ENCODE measurements around the gene SLC38A9. TPM values are rescaled to one million over a fixed set of nuclear protein-coding genes. Genes with fewer than 3 reads are reported as not detected.

SLC38A9 gene
- polyA plus RNA-seq, 1 donor (not counting 4 experiments of a cell fraction or from before 2014, with no cell fraction given) = 43.3 TPM

- no peak overlapping the region for H2AFZ ChIP-seq (ENCODE audit: control insufficient read depth, low read length)
- H3K4me3 ChIP-seq (ENCODE audit: control insufficient read depth in 2 of 3, extremely low read depth in 1 of 3, insufficient read depth in 2 of 3, low read depth in 1 of 3, low read length in 3 of 3) = no peak overlapping the region
- no peaks in the 10 kb centered on the region for H3K9me3 ChIP-seq (ENCODE audit: control insufficient read depth, low read depth, low read length)
- no peak for TF ChIP-seq CTCF (optimal IDR thresholded peaks at IDR 0.05 in 1 of 3, IDR thresholded peaks at IDR 0.05 in 1 of 3, conservative IDR thresholded peaks at IDR 0.05 in 1 of 3; ENCODE audit: extremely low read depth in 1 of 3, insufficient read depth in 2 of 3, low read length in 3 of 3)
- TF ChIP-seq EZH2 (IDR thresholded peaks at IDR 0.05; ENCODE audit: low read length) = no peak
- no peak overlapping the region for H3K9ac ChIP-seq (ENCODE audit: control insufficient read depth, extremely low read depth, insufficient read depth, low read length)
- dilution Hi-C loops (cut with MboI; ENCODE audit: extremely low pct_ligation_motif_present, low sequenced_read_pairs) = no loop called here
- H3K27ac ChIP-seq (ENCODE audit: control insufficient read depth, insufficient read depth, low read length) = no peak overlapping the region
- H3K27me3 ChIP-seq (ENCODE audit: control insufficient read depth, extremely low read depth, insufficient read depth, low read length) = no peaks in the 10 kb centered on the region
- peaks cover 16% of the 10 kb centered on the region for H3K4me1 ChIP-seq (ENCODE audit: control insufficient read depth, extremely low read depth, insufficient read depth, low read length)
- no peak for FAIRE-seq
- no peak for DNase-seq (ENCODE audit: low read depth, low spot score)
- H3K9me1 ChIP-seq (ENCODE audit: control insufficient read depth, extremely low read depth, insufficient read depth, low read length) = no peaks in the 10 kb centered on the region
- H3K4me2 ChIP-seq (ENCODE audit: control insufficient read depth, extremely low read depth, insufficient read depth, low read depth, low read length) = peak overlapping the region; percentile 43
- H3K79me2 ChIP-seq (ENCODE audit: control insufficient read depth, insufficient read depth, low read length) = no peaks in the 10 kb centered on the region
- no peaks in the 10 kb centered on the region for H4K20me1 ChIP-seq (ENCODE audit: control insufficient read depth, extremely low read depth, insufficient read depth, low read length)
- no peaks in the 10 kb centered on the region for H3K36me3 ChIP-seq (ENCODE audit: control insufficient read depth in 2 of 2, extremely low read depth in 1 of 2, insufficient read depth in 2 of 2, low read length in 2 of 2)
These were observed 119.6 kb downstream of the SLC38A9 start for GRCh38 chr5:55592388-55593114.

- Histone ChIP-seq H3K27ac (ENCODE audit: control insufficient read depth, insufficient read depth, low read length) (no peak overlapping the region), H3K4me1 (ENCODE audit: control insufficient read depth, extremely low read depth, insufficient read depth, low read length) (peaks cover 8% of the 10 kb centered on the region), H3K9ac (ENCODE audit: control insufficient read depth, extremely low read depth, insufficient read depth, low read length) (no peak overlapping the region), H3K27me3 (ENCODE audit: control insufficient read depth, extremely low read depth, insufficient read depth, low read length) (no peaks in the 10 kb centered on the region), H3K36me3 (ENCODE audit: control insufficient read depth in 2 of 2, extremely low read depth in 1 of 2, insufficient read depth in 2 of 2, low read length in 2 of 2) (no peaks in the 10 kb centered on the region), H3K79me2 (ENCODE audit: control insufficient read depth, insufficient read depth, low read length) (no peaks in the 10 kb centered on the region), H2AFZ (ENCODE audit: control insufficient read depth, low read length) (no peak overlapping the region), H4K20me1 (ENCODE audit: control insufficient read depth, extremely low read depth, insufficient read depth, low read length) (no peaks in the 10 kb centered on the region), H3K4me3 (ENCODE audit: control insufficient read depth in 2 of 3, extremely low read depth in 1 of 3, insufficient read depth in 2 of 3, low read depth in 1 of 3, low read length in 3 of 3) (no peak overlapping the region), H3K4me2 (ENCODE audit: control insufficient read depth, extremely low read depth, insufficient read depth, low read depth, low read length) (no peak overlapping the region), H3K9me3 (ENCODE audit: control insufficient read depth, low read depth, low read length) (no peaks in the 10 kb centered on the region), H3K9me1 (ENCODE audit: control insufficient read depth, extremely low read depth, insufficient read depth, low read length) (no peaks in the 10 kb centered on the region)
- dilution Hi-C loops (cut with MboI; ENCODE audit: extremely low pct_ligation_motif_present, low sequenced_read_pairs) = no loop called here
- FAIRE-seq (no peak), DNase-seq (ENCODE audit: low read depth, low spot score) (no peak)
- TF ChIP-seq CTCF (optimal IDR thresholded peaks at IDR 0.05 in 1 of 3, IDR thresholded peaks at IDR 0.05 in 1 of 3, conservative IDR thresholded peaks at IDR 0.05 in 1 of 3; ENCODE audit: extremely low read depth in 1 of 3, insufficient read depth in 2 of 3, low read length in 3 of 3) = no peak
- no peak for TF ChIP-seq EZH2 (IDR thresholded peaks at IDR 0.05; ENCODE audit: low read length)
These were observed 120.4 kb downstream of the SLC38A9 start for GRCh38 chr5:55591686-55592085.

All from keratinocyte (primary cell).